WERI-Rb-1 (cell line): ENCODE results near the gene PLXDC2.

Experiments used
- DNase-seq: peaks from one replicate; pipeline ENCODE4 v3.0.0-alpha.2; 2020
- H3K27ac ChIP-seq: fragments of 250-450 bp; sonication (Bioruptor Pico); 2 replicates; pipeline ENCODE4 v1.5.1; 2020; ENCODE audit warnings: mild to moderate bottlenecking, moderate library complexity
- H3K27me3 ChIP-seq: fragments of 250-450 bp; sonication (Bioruptor Pico); 2 replicates; pipeline ENCODE4 v1.5.1; 2021; ENCODE audit warnings: mild to moderate bottlenecking, low read depth, moderate library complexity; ENCODE audit not compliant: insufficient read depth, severe bottlenecking
- H3K36me3 ChIP-seq: fragments of 250-450 bp; sonication (Bioruptor Pico); 2 replicates; pipeline ENCODE4 v1.5.1; 2020; ENCODE audit warnings: mild to moderate bottlenecking, moderate library complexity
- H3K4me3 ChIP-seq: 2 replicates; pipeline ENCODE4 v1.5.1; 2011; ENCODE audit warnings: low read depth, mild to moderate bottlenecking, control low read depth, low read length
- H3K9me3 ChIP-seq: fragments of 250-450 bp; sonication (Bioruptor Pico); 2 replicates; pipeline ENCODE4 v1.5.1; 2021; ENCODE audit warnings: mild to moderate bottlenecking, moderate library complexity; ENCODE audit not compliant: severe bottlenecking
- TF ChIP-seq, protein P1 (sequence below): IDR thresholded peaks from 2 replicates; pipeline ENCODE4 v1.5.1; 2011; ENCODE audit warnings: low read depth, mild to moderate bottlenecking, control low read depth, inconsistent platforms, low read length

PLXDC2 gene

DNA sequence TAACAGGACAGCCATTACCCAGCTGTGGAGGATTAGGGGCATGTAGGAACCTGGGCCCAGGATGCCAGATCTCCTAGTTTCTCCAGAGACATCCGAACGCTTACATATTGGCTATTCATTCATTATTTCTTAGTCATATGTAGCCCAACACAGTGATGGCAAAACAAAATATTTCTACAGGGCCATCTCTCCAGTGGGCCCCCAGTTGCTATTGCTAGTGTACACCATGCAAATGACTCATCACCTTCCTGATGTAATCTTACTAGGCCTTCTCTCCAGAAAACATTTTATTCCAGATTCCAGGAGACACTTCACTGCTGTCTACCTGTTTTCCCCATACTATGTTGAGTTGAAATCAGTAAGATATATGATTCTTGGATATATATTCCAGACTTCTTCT lies 201.7 kb downstream of the PLXDC2 start:
- no peaks in the 10 kb centered on the region for H3K9me3 ChIP-seq
- DNase-seq = no peak
- TF ChIP-seq, protein P1, sequence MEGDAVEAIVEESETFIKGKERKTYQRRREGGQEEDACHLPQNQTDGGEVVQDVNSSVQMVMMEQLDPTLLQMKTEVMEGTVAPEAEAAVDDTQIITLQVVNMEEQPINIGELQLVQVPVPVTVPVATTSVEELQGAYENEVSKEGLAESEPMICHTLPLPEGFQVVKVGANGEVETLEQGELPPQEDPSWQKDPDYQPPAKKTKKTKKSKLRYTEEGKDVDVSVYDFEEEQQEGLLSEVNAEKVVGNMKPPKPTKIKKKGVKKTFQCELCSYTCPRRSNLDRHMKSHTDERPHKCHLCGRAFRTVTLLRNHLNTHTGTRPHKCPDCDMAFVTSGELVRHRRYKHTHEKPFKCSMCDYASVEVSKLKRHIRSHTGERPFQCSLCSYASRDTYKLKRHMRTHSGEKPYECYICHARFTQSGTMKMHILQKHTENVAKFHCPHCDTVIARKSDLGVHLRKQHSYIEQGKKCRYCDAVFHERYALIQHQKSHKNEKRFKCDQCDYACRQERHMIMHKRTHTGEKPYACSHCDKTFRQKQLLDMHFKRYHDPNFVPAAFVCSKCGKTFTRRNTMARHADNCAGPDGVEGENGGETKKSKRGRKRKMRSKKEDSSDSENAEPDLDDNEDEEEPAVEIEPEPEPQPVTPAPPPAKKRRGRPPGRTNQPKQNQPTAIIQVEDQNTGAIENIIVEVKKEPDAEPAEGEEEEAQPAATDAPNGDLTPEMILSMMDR = no peak
- H3K27me3 ChIP-seq = no peaks in the 10 kb centered on the region
- no peaks in the 10 kb centered on the region for H3K36me3 ChIP-seq
- no peak overlapping the region for H3K4me3 ChIP-seq
- no peak overlapping the region for H3K27ac ChIP-seq

DNA sequence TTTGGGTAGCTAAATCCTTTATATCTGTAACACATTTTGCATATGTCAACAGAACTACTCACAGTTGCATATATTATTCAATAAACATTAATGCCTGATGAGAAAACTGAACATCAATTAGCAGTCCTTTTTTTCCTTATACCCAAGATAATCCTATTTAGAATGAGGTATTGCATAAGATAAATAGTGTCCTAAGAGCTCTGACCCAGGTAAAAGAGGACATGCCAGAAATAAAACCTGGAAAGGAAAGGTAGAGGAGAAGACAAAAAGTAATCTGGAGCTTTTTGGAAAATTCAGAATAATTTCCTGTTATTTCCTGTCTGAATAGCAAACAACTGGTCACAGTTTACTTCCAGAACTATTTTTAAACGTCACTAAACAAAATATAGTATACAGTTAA lies 204.4 kb downstream of the PLXDC2 start:
- TF ChIP-seq, protein P1 = no peak
- no peaks in the 10 kb centered on the region for H3K36me3 ChIP-seq
- H3K9me3 ChIP-seq = no peaks in the 10 kb centered on the region
- H3K27ac ChIP-seq = no peak overlapping the region
- no peaks in the 10 kb centered on the region for H3K27me3 ChIP-seq
- H3K4me3 ChIP-seq = no peak overlapping the region
- no peak for DNase-seq

DNA sequence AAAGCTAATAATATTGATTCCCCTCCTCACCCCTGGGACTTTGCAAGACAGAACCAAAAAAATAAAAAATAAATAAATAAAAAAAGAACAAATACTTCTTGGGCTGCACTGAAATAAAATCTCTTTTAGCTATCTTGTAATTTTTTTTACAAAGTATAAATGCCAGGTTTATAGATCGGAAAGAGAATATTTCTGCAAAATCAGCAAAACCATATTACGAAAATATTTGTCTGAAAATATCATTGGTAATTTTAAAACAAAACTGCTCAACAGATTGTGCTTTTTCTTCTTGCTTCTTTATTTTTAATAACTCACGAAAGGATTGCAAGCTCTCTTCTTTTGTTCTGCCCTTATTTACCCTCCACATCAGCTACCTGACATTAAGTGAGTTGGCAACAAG lies 213.3 kb downstream of the PLXDC2 start:
- DNase-seq = no peak
- Histone ChIP-seq H3K4me3 (no peak overlapping the region), H3K27ac (no peak overlapping the region), H3K9me3 (no peaks in the 10 kb centered on the region), H3K27me3 (no peaks in the 10 kb centered on the region), H3K36me3 (no peaks in the 10 kb centered on the region)
- TF ChIP-seq, protein P1 = no peak

DNA sequence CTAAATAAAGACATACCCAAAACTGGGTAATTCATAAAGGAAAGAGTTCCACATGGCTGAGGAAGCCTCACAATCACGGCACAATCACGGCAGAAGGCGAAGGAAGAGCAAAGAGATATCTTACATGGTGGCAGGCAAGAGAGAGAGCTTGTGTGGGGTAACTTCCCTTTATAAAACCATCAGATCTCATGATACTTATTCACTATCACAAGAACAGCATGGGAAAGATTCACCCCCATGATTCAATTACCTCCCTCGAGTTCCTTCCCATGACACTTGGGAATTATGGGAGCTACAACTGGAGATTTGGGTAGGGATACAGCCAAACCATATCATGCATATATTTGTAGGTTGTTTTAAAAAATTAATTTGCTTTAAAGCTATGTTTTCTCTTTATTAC lies 217.2 kb downstream of the PLXDC2 start:
- Histone ChIP-seq H3K9me3 (no peaks in the 10 kb centered on the region), H3K4me3 (no peak overlapping the region), H3K36me3 (no peaks in the 10 kb centered on the region), H3K27me3 (no peaks in the 10 kb centered on the region), H3K27ac (no peak overlapping the region)
- DNase-seq = no peak
- TF ChIP-seq, protein P1 = no peak

DNA sequence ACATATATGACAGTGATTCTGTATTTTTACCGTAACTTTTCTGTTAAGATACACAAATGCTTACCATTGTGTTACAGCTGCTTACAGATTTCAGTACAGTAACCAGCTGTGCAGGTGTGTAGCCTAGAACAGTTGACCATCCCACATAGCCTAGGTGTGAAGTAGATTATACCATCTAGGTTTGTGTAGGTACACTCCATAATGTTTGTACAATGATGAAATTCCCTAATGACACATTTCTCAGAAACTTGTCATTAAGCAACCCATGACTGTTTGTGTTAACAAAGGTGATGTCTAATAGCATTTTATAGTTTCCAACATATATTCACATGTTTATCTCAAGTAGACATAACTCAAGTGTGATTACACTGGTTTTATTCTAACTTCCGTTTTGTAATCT lies 218.5 kb downstream of the PLXDC2 start:
- no peak for DNase-seq
- no peaks in the 10 kb centered on the region for H3K9me3 ChIP-seq
- no peaks in the 10 kb centered on the region for H3K36me3 ChIP-seq
- H3K27ac ChIP-seq = no peak overlapping the region
- no peak overlapping the region for H3K4me3 ChIP-seq
- H3K27me3 ChIP-seq = no peaks in the 10 kb centered on the region
- TF ChIP-seq, protein P1 = no peak

DNA sequence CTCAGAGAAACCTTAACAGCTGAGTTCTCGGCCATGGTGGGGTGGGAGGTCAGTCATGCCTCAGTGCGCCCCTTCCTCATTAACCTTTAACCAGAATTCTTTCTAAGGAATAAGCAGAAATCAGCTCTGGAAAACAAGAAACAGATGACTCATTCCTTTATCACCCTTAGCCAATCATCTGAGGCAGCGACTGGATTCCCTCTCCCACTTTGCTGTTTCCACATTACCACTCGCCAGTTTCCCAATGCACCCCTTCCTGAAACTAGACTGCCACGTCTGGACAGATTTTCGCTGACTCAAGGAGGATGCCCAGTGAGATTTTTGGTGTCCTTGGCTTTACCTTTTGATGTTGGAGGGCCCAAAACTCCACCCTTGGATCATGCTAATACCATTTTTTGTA lies 223.8 kb downstream of the PLXDC2 start:
- DNase-seq = no peak
- TF ChIP-seq, protein P1 = no peak
- Histone ChIP-seq H3K27ac (no peak overlapping the region), H3K4me3 (no peak overlapping the region), H3K9me3 (no peaks in the 10 kb centered on the region), H3K27me3 (no peaks in the 10 kb centered on the region), H3K36me3 (no peaks in the 10 kb centered on the region)
